SH-SY5Y (cell line): ENCODE results near the gene CNTN5.

Experiments
- GATA2 ChIP-seq: IDR thresholded peaks from 2 replicates; pipeline ENCODE4 v1.6.1; 2011; ENCODE audit warnings: mild to moderate bottlenecking, low read depth, low read length
- GATA3 ChIP-seq: IDR thresholded peaks from 2 replicates; pipeline ENCODE4 v1.6.1; 2011; ENCODE audit warnings: low read depth, mild to moderate bottlenecking, low read length, moderate library complexity

DNA sequence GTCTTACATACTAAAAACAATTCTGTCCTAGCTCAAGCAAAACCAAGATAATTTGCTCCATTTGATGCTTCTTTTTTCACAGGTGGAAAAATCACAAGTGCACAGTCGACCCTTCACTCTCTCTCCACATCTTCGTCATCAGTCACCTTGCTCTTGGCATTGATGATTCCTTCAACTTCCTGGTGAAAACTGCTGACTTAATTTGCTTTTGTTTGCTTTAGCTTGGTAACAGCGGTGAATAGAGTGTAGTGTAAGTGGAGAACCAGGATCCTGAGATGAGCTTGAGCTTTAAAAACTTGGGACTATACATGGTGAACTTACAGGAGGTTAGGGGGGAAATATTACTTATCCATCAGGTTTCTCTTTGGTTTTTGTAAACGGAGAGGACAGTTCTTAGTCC is 1335.3 kb downstream of the CNTN5 start:
- no peak for TF ChIP-seq GATA3
- no peak for TF ChIP-seq GATA2
